ENCODE results near the gene IRAG1. TPM values are rescaled to one million over a fixed set of nuclear protein-coding genes. Genes with fewer than 3 reads are reported as not detected.
A peak's percentile ranks its signal among the peaks of the same experiment; 100 is the strongest.

IRAG1 gene
- total and polyA plus RNA-seq, 2 experiments from 2014 or later = 1.5 to 2.7 TPM

- H3K4me2 ChIP-seq = no peak overlapping the region
- H3K4me1 Mint-ChIP-seq = peaks cover 3% of the 10 kb centered on the region; the same call in 2 of the 3 replicates
Observed at GRCh38 chr11:10657308-10658271, 36.0 kb downstream of the IRAG1 start.

More at GRCh38 chr11:10657308-10658271, 36.0 kb downstream of the IRAG1 start:
- TF ChIP-seq ZNF114 (CRISPR knock-in tag; IDR thresholded peaks at IDR 0.05) (no peak), POLR2AphosphoS5 (IDR thresholded peaks at IDR 0.05; ENCODE audit: low read depth) (no peak), EZH2phosphoT487 (IDR thresholded peaks at IDR 0.05; ENCODE audit: unreplicated experiment) (no peak), STAT1 (IDR thresholded peaks at IDR 0.05; ENCODE audit: unreplicated experiment) (no peak), ZNF331 (CRISPR knock-in tag; IDR thresholded peaks at IDR 0.05; ENCODE audit: low read depth) (no peak), EZH2 (IDR thresholded peaks at IDR 0.05; ENCODE audit: low read depth, unreplicated experiment) (no peak), CTCF (conservative IDR thresholded peaks at IDR 0.05; ENCODE audit: low read depth in 2 of 2) (no peak), REST (IDR thresholded peaks at IDR 0.05; ENCODE audit: unreplicated experiment) (no peak), ETS1 (IDR thresholded peaks at IDR 0.05) (no peak)
- TF ChIP-seq, protein P1, sequence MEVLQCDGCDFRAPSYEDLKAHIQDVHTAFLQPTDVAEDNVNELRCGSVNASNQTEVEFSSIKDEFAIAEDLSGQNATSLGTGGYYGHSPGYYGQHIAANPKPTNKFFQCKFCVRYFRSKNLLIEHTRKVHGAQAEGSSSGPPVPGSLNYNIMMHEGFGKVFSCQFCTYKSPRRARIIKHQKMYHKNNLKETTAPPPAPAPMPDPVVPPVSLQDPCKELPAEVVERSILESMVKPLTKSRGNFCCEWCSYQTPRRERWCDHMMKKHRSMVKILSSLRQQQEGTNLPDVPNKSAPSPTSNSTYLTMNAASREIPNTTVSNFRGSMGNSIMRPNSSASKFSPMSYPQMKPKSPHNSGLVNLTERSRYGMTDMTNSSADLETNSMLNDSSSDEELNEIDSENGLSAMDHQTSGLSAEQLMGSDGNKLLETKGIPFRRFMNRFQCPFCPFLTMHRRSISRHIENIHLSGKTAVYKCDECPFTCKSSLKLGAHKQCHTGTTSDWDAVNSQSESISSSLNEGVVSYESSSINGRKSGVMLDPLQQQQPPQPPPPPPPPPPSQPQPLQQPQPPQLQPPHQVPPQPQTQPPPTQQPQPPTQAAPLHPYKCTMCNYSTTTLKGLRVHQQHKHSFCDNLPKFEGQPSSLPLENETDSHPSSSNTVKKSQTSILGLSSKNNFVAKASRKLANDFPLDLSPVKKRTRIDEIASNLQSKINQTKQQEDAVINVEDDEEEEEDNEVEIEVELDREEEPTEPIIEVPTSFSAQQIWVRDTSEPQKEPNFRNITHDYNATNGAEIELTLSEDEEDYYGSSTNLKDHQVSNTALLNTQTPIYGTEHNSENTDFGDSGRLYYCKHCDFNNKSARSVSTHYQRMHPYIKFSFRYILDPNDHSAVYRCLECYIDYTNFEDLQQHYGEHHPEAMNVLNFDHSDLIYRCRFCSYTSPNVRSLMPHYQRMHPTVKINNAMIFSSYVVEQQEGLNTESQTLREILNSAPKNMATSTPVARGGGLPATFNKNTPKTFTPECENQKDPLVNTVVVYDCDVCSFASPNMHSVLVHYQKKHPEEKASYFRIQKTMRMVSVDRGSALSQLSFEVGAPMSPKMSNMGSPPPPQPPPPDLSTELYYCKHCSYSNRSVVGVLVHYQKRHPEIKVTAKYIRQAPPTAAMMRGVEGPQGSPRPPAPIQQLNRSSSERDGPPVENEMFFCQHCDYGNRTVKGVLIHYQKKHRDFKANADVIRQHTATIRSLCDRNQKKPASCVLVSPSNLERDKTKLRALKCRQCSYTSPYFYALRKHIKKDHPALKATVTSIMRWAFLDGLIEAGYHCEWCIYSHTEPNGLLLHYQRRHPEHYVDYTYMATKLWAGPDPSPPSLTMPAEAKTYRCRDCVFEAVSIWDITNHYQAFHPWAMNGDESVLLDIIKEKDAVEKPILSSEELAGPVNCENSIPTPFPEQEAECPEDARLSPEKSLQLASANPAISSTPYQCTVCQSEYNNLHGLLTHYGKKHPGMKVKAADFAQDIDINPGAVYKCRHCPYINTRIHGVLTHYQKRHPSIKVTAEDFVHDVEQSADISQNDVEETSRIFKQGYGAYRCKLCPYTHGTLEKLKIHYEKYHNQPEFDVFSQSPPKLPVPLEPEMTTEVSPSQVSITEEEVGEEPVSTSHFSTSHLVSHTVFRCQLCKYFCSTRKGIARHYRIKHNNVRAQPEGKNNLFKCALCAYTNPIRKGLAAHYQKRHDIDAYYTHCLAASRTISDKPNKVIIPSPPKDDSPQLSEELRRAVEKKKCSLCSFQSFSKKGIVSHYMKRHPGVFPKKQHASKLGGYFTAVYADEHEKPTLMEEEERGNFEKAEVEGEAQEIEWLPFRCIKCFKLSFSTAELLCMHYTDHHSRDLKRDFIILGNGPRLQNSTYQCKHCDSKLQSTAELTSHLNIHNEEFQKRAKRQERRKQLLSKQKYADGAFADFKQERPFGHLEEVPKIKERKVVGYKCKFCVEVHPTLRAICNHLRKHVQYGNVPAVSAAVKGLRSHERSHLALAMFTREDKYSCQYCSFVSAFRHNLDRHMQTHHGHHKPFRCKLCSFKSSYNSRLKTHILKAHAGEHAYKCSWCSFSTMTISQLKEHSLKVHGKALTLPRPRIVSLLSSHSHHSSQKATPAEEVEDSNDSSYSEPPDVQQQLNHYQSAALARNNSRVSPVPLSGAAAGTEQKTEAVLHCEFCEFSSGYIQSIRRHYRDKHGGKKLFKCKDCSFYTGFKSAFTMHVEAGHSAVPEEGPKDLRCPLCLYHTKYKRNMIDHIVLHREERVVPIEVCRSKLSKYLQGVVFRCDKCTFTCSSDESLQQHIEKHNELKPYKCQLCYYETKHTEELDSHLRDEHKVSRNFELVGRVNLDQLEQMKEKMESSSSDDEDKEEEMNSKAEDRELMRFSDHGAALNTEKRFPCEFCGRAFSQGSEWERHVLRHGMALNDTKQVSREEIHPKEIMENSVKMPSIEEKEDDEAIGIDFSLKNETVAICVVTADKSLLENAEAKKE (CRISPR knock-in tag; IDR thresholded peaks at IDR 0.05) = no peak
- H3K4me3 ChIP-seq = no peak overlapping the region
- DNase-seq (ENCODE audit: low spot score) = peak; percentile 14
- peak overlapping the region; percentile 44; the same call in 1 of the 2 replicates for H3K27ac Mint-ChIP-seq
- H3K4me3 Mint-ChIP-seq = no peak overlapping the region
- no peaks in the 10 kb centered on the region; the same call in 1 of the 2 replicates for H3K9me2 ChIP-seq (ENCODE audit: insufficient read depth)
- peak; percentile 62 for ATAC-seq
- no peaks in the 10 kb centered on the region for H3K27me3 Mint-ChIP-seq (ENCODE audit: insufficient read depth, low read depth, poor library complexity)
- no peak overlapping the region for H2AFZ ChIP-seq
- no peaks in the 10 kb centered on the region for H4K20me1 ChIP-seq (replicated peaks; ENCODE audit: insufficient read depth)
- no peak overlapping the region for H3K27ac ChIP-seq (ENCODE audit: low read depth)
- no peaks in the 10 kb centered on the region for H3F3A ChIP-seq (replicated peaks; ENCODE audit: low read depth)
- no peaks in the 10 kb centered on the region for H3K79me2 ChIP-seq (replicated peaks; ENCODE audit: insufficient read depth)
- no peaks in the 10 kb centered on the region for H3K36me3 Mint-ChIP-seq (ENCODE audit: low read depth)
- no peaks in the 10 kb centered on the region for H3K27me3 ChIP-seq (ENCODE audit: insufficient read depth)
- H3K9me3 Mint-ChIP-seq = no peaks in the 10 kb centered on the region
- H3K36me3 ChIP-seq (ENCODE audit: insufficient read depth) = no peaks in the 10 kb centered on the region
- H3K4me1 ChIP-seq (ENCODE audit: insufficient read depth) = no peaks in the 10 kb centered on the region
